ENCODE results near the gene MRPL28.

DNA sequence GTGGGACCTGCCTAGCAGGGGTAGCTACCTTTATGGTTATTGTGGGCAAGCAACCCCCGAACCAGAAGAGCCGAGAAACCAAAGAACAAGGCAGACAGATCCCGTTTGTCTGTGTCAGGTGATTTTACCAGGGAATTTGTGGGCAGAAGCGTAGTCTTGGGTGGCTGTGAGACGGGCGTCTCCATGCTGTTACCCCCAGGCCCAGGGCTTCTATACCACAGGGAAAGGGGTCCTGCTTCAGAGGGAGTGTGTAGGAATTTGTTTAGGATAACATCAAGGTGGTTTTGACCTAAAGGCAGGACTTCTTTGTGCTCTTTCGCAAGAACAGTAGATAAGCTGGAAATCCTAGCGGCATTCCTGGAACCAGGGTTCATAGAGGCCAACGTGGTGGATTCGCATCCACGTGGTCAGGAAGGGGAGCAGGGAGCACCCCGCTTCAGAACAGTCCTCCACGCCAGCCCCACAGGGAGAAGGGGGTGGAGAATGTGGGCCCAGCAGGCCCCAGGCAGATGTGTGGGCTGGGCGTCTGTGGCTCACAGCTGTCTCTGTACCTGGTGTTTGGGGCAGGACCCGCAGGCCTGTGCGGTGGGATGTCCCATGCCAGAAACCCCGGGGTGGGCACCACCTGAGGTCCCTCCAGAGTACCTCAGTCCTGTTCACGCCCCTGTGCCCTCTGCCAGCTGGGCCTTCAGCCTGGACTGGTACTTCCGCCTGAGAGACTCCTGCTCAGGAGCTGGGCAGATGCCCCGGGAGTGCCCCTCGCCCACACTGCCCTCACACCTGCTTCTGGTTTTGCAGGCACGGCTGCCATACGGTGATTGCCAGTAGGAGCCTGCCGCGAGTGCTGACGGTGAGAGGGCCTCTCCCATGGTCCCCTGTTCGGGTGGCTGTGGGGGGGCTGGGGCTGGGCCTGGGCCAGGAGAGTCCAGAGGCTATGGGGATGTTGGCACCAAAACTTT lies 35.5 kb upstream of the MRPL28 start:
- TF ChIP-seq, protein P1, sequence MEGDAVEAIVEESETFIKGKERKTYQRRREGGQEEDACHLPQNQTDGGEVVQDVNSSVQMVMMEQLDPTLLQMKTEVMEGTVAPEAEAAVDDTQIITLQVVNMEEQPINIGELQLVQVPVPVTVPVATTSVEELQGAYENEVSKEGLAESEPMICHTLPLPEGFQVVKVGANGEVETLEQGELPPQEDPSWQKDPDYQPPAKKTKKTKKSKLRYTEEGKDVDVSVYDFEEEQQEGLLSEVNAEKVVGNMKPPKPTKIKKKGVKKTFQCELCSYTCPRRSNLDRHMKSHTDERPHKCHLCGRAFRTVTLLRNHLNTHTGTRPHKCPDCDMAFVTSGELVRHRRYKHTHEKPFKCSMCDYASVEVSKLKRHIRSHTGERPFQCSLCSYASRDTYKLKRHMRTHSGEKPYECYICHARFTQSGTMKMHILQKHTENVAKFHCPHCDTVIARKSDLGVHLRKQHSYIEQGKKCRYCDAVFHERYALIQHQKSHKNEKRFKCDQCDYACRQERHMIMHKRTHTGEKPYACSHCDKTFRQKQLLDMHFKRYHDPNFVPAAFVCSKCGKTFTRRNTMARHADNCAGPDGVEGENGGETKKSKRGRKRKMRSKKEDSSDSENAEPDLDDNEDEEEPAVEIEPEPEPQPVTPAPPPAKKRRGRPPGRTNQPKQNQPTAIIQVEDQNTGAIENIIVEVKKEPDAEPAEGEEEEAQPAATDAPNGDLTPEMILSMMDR (IDR thresholded peaks at IDR 0.05) = no peak
- no peak for TF ChIP-seq POLR2A (IDR thresholded peaks at IDR 0.05)
- TF ChIP-seq POLR2AphosphoS5 (IDR thresholded peaks at IDR 0.05) = no peak
